ENCODE results near the gene RYR1.
A peak's percentile ranks its signal among the peaks of the same experiment; 100 is the strongest.
"Not testable (repeated sequence)": the region's sequence is repeated elsewhere in the genome, so short reads cannot be mapped to it uniquely, and the experiment has no call there.

Gene RYR1

GRCh38 chr19:38424272-38424671, 9.2 kb upstream of the RYR1 start:
- DNase-seq (ENCODE audit: extremely low spot score, insufficient read length, low read depth) (no peak), FAIRE-seq (no peak)

- FAIRE-seq (no peak), DNase-seq (ENCODE audit: extremely low spot score, insufficient read length, low read depth) (no peak)
Observed at GRCh38 chr19:38425222-38425809, 8.2 kb upstream of the RYR1 start.

DNA sequence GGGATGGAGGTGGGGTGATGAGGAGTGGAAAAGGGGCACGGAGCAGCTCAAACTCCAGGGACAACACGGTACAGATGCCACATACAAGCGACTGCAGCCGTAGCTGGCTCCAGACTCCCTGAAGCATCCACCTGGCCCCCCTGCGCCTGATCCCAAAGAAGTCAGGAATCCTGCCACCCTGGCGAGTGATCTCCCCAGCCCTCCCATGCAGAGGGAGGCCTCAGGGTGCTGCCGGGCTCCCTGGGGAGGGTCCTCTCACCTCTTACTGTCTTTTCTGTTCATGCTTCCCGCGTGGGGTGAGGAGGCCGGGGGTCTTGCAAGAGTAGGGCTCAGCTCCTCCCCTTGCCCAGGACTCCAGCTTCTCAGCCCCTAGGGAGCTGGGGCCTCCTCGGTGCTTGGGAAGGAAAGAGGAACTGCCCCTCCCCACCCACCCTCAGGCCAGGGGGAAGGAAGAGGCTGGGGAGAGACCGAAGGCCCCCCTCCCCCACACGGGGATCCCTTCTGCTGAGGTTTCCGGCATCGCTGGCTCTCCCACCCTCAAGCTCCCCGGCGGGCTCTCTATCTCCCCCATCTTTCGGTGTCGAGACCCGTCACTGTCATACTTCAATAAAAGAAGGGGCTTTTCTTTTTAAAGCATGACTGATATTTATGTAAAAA, 7.6 kb upstream of the RYR1 start, which contains the start of gene RASGRP4:
Gene RASGRP4, minus strand, starts transcription at position 410 of the 657 bp plus-strand sequence. Its CDS starts 128 bp downstream, at position 282.
- FAIRE-seq (no peak), DNase-seq (ENCODE audit: extremely low spot score, insufficient read length, low read depth) (no peak)

- FAIRE-seq, result peak; percentile 38
- DNase-seq (ENCODE audit: extremely low spot score, insufficient read length, low read depth), result not testable (repeated sequence)
Observed at GRCh38 chr19:38427035-38427677, 6.3 kb upstream of the RYR1 start.

GRCh38 chr19:38429055-38429810, 4.3 kb upstream of the RYR1 start:
- no peak for FAIRE-seq
- DNase-seq (ENCODE audit: extremely low spot score, insufficient read length, low read depth), result no peak

- no peak for DNase-seq (ENCODE audit: extremely low spot score, insufficient read length, low read depth)
- FAIRE-seq, result no peak
Observed at GRCh38 chr19:38429811-38430156, 3.7 kb upstream of the RYR1 start.

DNA sequence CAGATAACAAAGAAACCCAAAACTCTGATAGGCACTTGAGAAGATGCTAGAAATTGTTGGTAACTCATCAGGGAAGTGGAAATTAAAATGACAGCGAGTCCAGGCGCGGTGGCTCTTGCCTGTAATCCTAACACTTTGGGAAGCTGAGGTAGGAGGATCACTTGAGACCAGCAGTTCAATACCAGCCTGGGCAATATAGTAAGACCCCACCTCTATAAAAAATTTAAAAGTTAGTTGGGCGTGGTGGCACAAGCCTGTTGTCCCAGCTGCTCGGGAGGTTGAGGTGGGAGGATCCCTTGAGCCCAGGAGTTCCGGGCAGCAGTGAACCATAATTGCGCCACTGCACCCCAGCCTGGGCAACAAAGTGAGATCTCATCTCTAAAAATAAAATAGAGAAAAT, 2.6 kb upstream of the RYR1 start:
- no peak for FAIRE-seq
- no peak for DNase-seq (ENCODE audit: extremely low spot score, insufficient read length, low read depth)

DNA sequence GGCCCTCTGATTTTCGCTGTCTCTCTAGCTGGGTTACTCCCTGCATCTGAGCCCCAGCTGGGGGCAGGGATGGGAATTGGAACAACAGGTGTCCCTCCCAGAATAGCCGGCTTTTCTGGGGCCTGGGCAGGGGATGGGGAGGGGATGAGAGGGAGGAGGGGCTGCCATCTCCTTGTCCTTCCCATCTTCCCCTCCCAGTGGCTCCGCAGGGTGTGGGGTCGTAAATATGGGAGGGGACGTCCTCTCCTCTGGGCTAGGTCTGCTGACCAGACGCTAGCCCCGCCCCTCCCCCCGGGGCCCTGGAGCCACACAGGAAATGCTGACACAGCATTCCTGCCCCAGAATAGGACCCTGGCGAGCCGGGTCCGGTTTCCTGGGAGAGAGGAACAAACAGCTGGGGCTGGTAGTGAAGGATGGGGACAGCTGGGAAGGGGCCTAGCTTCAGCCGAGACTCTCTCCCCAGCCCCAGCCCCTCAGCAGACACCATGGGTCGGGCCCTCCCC, 1.1 kb downstream of the RYR1 start:
- FAIRE-seq (no peak), DNase-seq (ENCODE audit: extremely low spot score, insufficient read length, low read depth) (no peak)

DNA sequence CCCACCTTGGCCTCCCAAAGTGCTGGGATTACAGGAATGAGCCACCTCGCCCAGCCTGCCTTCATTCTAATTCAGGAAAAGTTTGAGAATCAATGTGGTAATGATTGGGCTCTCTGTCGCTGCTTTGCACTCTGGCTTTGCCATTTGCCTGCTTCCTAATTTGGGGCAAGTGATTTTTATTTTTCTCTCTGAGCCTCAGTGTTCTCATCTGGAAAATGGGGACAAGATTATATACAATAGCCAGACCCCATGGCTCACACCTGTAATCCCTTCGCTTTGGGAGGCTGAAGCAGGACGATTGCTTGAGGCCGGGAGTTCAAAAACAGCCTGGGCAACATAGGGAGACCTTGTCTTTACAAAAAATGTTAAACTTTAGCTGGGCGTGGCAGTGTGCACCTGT, 3.8 kb downstream of the RYR1 start:
- no peak for FAIRE-seq
- no peak for DNase-seq (ENCODE audit: extremely low spot score, insufficient read length, low read depth)

DNA sequence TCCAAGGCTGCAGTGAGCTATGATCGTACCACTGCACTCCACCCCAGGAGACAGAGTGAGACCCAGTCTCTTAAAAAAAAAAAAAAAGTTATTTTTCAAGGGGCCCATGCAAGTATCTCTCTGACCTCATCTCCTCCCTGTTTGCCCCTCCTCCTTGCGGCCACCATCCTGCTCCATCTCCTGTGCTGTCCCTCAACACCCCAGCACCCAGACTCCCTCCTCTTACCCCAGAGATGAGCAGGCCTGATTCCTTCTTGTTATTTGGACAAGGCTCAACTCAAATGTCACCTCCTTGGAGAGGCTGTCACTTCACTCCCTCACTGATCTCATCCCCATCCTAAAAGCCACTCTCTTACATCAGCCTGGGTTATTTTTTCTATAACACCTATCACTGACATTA, 4.4 kb downstream of the RYR1 start:
- FAIRE-seq, result no peak
- no peak for DNase-seq (ENCODE audit: extremely low spot score, insufficient read length, low read depth)

- no peak for FAIRE-seq
- DNase-seq (ENCODE audit: extremely low spot score, insufficient read length, low read depth), result no peak
Observed at GRCh38 chr19:38440592-38440991, 7.1 kb downstream of the RYR1 start.

- no peak for FAIRE-seq
- no peak for DNase-seq (ENCODE audit: extremely low spot score, insufficient read length, low read depth)
Observed at GRCh38 chr19:38441657-38442348, 8.3 kb downstream of the RYR1 start.

DNA sequence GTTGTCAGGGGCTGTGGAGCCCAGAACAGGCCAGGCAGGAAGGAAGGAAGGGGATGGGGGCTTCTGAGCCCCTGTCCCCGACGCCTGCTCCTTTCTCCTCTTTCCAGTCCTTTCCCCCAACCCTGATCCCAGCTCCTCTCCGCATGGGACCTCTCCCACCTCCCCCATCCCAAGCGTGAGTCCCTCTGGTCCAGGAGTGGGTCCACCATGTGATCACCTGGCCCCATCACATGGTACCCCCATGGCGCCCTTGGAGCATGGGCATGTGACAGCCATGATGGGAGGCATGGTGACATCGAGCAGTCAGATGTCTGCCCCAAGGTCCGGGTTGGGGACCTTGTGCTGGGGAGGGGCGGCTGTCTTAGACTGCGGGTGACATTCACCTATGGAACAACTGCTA, 9.2 kb downstream of the RYR1 start:
- DNase-seq (ENCODE audit: extremely low spot score, insufficient read length, low read depth) (no peak), FAIRE-seq (no peak)

- FAIRE-seq, result no peak
Observed at GRCh38 chr19:38443458-38443999, 10.0 kb downstream of the RYR1 start.

GRCh38 chr19:38444026-38444425, 10.5 kb downstream of the RYR1 start:
- FAIRE-seq (no peak), DNase-seq (ENCODE audit: extremely low spot score, insufficient read length, low read depth) (no peak)

More at GRCh38 chr19:38443458-38443999, 10.0 kb downstream of the RYR1 start:
- DNase-seq (ENCODE audit: extremely low spot score, insufficient read length, low read depth), result no peak

GRCh38 chr19:38445362-38445761, 11.9 kb downstream of the RYR1 start:
- DNase-seq (ENCODE audit: extremely low spot score, insufficient read length, low read depth) (no peak), FAIRE-seq (no peak)

- FAIRE-seq, result no peak
- DNase-seq (ENCODE audit: extremely low spot score, insufficient read length, low read depth), result no peak
Observed at GRCh38 chr19:38448225-38448624, 14.7 kb downstream of the RYR1 start.

DNA sequence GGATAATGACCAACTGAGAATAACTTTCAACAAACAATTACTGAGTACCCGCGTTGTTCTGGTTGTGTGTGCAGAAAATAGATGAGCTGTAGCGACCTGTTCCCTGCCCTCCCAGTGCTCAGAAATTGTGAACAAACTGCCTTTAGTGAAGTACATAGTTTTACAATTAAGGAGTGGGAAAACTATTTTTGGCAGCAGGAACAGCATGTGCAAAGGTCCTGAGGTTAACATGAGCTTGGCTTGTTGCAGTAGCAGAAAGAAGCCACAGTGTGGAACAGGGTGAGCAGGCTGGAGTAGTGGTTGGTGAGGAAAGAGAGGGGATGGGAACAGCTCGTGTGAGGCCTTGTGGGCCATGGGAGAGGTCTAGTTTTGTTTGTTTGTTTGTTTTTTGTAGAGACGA, 16.0 kb downstream of the RYR1 start:
- FAIRE-seq, result no peak

DNA sequence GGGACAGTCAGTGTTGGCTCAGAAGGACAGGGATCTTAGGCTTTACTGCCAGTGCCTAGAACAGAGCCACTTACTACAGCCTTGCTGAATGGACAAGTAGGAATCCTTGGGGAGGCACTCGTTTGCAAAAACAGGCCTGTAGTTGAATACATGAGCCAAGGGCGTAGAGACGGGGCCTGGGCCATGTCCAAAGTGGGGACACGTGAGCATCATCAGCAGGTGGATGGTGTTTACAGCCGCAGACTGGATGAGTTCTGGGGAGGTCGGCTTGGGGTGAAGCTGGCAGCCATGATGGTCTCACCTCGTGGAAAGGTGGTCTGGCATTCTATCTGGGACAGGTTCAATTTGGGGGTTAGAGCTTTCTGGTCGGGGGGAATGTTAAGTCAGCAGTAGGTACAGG, 17.5 kb downstream of the RYR1 start:
- DNase-seq (ENCODE audit: extremely low spot score, insufficient read length, low read depth) (no peak), FAIRE-seq (no peak)

More for the DNA sequence above, 16.0 kb downstream of the RYR1 start:
- no peak for DNase-seq (ENCODE audit: extremely low spot score, insufficient read length, low read depth)

- FAIRE-seq, result no peak
- no peak for DNase-seq (ENCODE audit: extremely low spot score, insufficient read length, low read depth)
Observed at GRCh38 chr19:38451629-38452028, 18.1 kb downstream of the RYR1 start.
